Stimulated activated CD4-positive, alpha-beta T cell treated with anti-CD3 and anti-CD28 coated beads, Interleukin-15, amount 100 ng/mL, for 48 hours (primary cell): ENCODE measurements around the gene CCT8L2.
"Not testable (repeated sequence)": the region's sequence is repeated elsewhere in the genome, so short reads cannot be mapped to it uniquely, and the experiment has no call there.

ENCODE experiments used
- DNase-seq, 2 donors: peaks; one replicate each; pipeline ENCODE4 v3.0.0-alpha.2; 2020; ENCODE audit warnings: low read depth in 2 of 2

Gene CCT8L2

GRCh38 chr22:16592710-16593109, at the start of gene CCT8L2:
Gene CCT8L2 (minus strand): TSS chr22:16592810. CDS start chr22:16592550, 260 bp downstream.
- DNase-seq, result not testable (repeated sequence)

- DNase-seq, result not testable (repeated sequence)
Measured at GRCh38 chr22:16635442-16635841, 42.8 kb upstream of the CCT8L2 start.

GRCh38 chr22:16634092-16634491, 41.5 kb upstream of the CCT8L2 start:
- DNase-seq, result not testable (repeated sequence)

- not testable (repeated sequence) for DNase-seq
Measured at GRCh38 chr22:16628476-16628875, 35.9 kb upstream of the CCT8L2 start.

- DNase-seq, result not testable (repeated sequence)
Measured at GRCh38 chr22:16625018-16625417, 32.4 kb upstream of the CCT8L2 start.

- DNase-seq, result not testable (repeated sequence)
Measured at GRCh38 chr22:16623595-16623994, 31.0 kb upstream of the CCT8L2 start.

- DNase-seq, result not testable (repeated sequence)
Measured at GRCh38 chr22:16617516-16617915, 24.9 kb upstream of the CCT8L2 start.

- DNase-seq, result not testable (repeated sequence)
Measured at GRCh38 chr22:16616390-16616938, 23.9 kb upstream of the CCT8L2 start.

- DNase-seq, result not testable (repeated sequence)
Measured at GRCh38 chr22:16615606-16616245, 23.1 kb upstream of the CCT8L2 start.

- DNase-seq, result no peak
Measured at GRCh38 chr22:16609548-16610261, 17.1 kb upstream of the CCT8L2 start.

GRCh38 chr22:16608931-16609330, 16.3 kb upstream of the CCT8L2 start:
- DNase-seq, result no peak

GRCh38 chr22:16604257-16604998, 11.8 kb upstream of the CCT8L2 start:
- not testable (repeated sequence) for DNase-seq

- DNase-seq, result not testable (repeated sequence)
Measured at GRCh38 chr22:16603770-16604242, 11.2 kb upstream of the CCT8L2 start.

GRCh38 chr22:16603448-16603768, 10.8 kb upstream of the CCT8L2 start:
- no peak for DNase-seq

- DNase-seq, result not testable (repeated sequence)
Measured at GRCh38 chr22:16602728-16603447, 10.3 kb upstream of the CCT8L2 start.

GRCh38 chr22:16602224-16602727, 9.7 kb upstream of the CCT8L2 start:
- not testable (repeated sequence) for DNase-seq

- no peak for DNase-seq
Measured at GRCh38 chr22:16601437-16602223, 9.0 kb upstream of the CCT8L2 start.

GRCh38 chr22:16600644-16601436, 8.2 kb upstream of the CCT8L2 start:
- peak in 1 of 2 donors; percentile 61 for DNase-seq

- not testable (repeated sequence) for DNase-seq
Measured at GRCh38 chr22:16599648-16600047, 7.0 kb upstream of the CCT8L2 start.

- not testable (repeated sequence) for DNase-seq
Measured at GRCh38 chr22:16595251-16595650, 2.6 kb upstream of the CCT8L2 start.
